GM10847 (cell line): ENCODE data around the gene PCSK2.

ENCODE experiments used
- POLR2A ChIP-seq: IDR thresholded peaks from 2 replicates; pipeline ENCODE4 v1.6.1; 2011; ENCODE audit not compliant: insufficient read length; ENCODE audit errors: extremely low read depth

Gene PCSK2

DNA sequence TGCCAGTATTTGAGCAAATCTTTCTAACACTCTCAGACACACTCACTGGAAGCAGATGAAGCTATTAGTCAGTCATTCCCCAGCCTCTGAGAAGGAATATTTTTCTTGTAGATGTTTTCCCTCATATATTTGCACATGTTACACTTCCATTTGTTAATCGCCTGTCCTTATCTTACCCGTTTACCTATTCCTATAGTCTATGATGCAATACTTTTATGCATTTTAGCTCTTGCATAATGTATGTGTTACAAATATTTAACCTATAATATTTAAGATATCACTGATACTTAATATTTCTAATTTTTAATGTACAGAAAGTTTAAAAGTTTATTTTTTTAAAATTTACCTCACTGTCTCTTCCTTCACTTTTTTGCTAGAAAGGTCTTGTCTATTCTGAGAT, 71.9 kb downstream of the PCSK2 start:
- TF ChIP-seq POLR2A: no peak

- no peak for TF ChIP-seq POLR2A
Measured at GRCh38 chr20:17300113-17300512, 73.3 kb downstream of the PCSK2 start.

GRCh38 chr20:17304774-17305173, 77.9 kb downstream of the PCSK2 start:
- TF ChIP-seq POLR2A: no peak

GRCh38 chr20:17306427-17306826, 79.6 kb downstream of the PCSK2 start:
- TF ChIP-seq POLR2A: no peak

DNA sequence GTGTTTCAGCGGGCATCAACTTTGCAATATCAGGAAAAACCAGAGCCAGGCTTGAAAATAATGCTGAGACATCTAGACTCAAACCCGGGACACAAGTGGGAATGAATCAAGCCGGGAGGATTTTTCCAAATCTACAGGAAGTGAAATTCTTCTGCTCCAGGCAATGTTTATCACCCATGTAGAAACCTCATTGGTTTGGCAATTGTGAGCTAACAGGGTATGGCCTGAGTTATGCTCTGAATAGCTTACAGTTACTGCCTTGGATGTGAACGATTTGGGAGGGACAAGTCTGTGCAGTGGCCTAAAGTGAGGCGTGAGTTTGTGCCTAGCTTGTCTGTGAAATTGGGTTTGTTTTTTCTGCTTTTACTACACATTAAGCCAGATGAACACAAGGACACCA, 87.4 kb downstream of the PCSK2 start:
- no peak for TF ChIP-seq POLR2A

DNA sequence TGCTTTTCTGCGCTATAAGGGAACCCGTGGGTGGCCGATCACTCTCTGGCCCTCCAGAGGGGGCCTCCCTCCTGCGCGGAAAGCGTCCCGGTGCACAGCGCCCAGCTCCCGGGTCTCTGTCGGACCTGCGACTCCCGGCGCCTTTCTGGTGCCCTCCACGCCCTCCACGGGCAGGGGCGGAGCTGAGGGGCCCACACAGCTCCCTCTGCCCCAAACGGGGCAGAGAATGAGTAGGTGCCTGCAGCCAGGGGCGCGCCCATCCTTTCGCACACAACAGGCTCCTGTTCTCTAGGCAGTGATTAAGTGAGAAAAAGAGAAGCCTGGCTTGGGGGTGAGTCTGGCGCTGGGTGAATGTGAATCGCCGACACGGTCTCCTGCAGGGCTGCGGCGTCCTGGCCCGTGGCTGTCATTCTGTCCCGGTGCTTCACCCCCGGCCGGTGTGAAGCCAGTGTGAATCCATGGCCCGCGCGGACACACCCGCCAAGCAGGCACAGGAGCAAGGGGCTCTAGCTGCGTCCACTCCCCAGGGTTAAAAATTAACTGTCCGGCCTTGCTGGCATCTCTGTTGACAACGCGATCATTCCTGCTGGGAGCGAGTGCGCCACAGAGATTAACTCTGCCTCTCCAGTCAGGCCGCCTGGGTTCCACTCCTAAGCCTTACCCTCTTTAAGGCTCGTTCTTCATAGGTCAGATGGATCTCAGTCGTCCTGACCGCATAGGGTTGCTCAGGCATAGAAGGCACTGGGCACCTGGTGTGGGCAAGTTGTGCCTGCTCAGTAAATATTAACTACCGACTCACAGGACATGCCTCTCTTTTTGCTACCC, 88.8 kb downstream of the PCSK2 start:
- no peak for TF ChIP-seq POLR2A

- TF ChIP-seq POLR2A: no peak
Measured at GRCh38 chr20:17316316-17317038, 89.6 kb downstream of the PCSK2 start.

DNA sequence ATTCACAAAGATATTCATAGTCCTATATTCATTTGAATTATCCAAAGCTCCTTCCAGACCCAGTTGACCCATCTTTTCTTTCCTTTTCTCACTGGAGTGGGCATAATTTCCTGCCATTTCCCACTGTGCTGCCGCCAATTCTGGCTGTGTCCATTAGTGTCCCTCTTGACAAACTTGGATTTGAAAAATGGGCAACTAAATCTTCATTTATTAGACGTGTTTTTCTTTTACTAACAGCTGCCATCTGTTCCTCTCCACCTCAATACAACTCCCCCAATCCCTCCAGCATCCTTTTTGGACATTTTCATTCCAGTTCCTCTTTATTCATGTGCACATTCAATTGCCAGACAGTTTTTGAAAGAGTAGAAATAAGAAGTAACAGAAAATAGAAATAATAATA, 90.5 kb downstream of the PCSK2 start:
- no peak for TF ChIP-seq POLR2A

DNA sequence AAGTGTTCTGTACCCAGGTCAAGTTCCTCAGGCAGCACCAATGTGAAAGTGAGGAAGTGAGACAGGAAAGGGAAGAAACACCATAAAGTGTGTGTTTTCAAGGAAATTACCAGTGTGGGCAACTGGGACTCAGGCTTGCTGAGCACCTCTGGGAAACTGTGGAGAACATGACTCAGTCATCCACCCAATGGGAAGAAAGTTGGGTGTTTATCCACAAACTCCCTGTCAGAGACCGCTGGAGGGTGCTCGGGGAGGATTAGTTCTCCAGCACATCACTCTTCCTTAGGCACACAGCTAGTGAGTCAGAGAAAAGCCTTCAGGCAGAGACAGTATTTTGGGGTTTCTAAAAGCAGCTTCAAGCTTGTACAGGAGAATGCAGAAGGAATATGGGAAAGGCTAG, 93.6 kb downstream of the PCSK2 start:
- TF ChIP-seq POLR2A: no peak

DNA sequence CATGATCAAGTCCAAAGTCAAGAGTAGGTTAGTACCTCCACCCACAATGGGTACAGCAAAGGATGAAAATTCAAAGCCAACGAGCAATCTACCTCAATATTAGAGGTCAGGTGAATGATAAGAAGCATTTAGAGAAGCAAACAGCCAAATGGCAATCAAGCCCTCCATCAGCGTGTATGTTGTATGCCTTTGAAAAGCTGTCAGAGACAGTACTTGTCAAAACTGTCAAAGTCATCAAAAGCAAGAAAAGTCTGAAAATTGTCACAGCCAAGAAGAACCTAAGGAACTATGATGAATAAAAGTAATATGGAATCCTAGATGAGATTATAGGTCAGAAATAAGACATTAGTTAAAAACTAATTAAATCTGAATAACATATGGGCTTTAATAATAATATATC, 99.3 kb downstream of the PCSK2 start:
- no peak for TF ChIP-seq POLR2A

DNA sequence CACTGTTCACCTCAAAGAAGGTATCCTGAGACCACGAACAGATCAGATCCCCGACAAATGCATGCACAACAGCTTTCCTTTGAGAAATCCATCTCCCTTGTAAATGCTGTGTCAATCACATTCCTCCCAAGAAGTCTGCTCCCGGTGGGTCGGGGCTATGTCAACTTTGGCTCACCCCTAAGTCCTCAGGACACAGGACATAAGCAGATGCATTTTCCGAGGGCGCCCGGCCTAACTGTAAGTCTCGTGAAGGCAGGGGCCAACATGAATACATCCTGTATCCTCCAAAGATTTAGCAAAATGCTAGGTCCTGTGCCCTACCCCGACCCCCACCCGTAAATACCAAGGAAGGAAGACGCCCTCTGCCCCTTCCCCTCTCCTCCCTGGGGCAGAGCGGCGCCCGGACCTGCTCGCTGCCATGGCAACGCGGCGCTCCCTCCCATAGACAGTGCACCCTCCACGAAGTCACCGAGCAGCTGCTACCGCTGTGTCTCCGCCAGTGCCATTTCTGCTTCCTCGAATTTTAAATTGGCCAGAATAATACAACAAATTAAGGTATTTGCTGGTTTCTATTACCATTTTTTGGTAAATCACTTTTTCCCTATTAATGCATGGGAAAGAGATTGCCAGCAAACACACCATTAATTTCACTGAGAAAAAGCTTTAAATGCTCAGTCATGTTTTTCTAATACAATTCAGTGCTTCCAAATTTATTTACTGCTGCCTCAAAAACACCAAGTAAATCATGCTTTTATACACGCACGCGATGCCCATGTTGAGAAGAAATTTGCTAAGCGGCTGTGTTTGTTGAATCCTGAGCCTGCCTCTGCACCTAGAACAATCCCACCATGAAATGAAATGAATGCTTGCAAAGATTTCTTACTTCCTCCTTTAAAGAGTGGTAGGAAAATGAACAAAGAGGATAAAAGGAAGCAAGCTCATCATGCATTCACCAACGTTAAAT, 100.6 kb downstream of the PCSK2 start:
- TF ChIP-seq POLR2A: no peak

DNA sequence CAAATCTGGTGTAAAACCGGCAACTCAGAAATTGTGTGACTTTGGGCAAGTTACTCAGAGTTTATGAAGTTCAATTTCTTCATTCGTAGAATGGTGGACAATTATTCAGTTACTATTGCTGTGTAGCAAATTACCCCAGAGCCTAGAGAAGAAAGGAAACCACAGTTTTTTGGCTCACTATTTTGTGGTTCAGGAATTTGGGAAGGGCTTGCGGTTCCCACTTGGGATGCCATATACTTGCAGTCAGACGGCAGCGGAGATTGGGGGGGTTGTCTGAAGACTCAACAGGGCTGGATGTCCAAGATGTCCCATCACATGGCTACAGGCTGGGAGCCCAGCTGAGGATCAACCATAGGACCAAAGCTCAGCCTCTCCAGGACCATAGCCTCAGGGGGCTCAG, 108.1 kb downstream of the PCSK2 start:
- no peak for TF ChIP-seq POLR2A

DNA sequence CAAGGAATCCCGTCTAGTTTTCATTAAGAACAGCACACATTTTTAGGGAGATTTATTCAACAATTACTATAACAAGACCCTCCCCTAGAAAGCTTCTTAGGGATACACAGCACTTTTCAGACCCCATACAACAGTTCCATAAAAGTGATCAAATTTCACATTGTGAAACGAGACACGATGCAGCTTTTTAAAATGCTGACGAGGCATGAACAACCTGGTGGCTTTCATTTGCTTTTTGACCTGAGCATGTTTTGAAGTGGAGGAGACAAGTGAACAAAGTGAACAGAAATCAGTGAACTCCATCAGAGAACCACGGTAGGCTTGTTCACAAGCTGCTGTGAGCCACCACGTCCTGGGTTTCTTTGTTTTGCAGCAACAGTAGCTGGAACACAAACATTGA, 112.2 kb downstream of the PCSK2 start:
- TF ChIP-seq POLR2A: no peak

DNA sequence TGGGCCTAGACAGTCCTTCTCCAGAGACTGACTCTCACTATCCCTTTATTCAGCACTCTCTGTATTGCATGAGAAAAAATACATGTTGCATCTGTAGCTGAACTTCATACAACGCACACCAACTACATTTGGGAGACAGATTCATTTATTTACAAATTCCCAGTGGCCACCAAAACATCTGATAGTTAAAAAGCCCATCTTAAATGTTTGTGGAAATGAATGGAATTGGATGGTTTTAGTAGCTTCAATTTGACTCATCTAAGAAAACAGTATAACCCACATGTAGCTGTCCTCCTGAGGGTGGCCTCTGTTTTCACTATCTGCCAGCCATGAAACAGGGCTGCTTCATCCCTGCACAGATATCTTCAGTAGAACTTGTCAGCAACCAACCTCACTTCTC, 116.3 kb downstream of the PCSK2 start:
- TF ChIP-seq POLR2A: no peak

DNA sequence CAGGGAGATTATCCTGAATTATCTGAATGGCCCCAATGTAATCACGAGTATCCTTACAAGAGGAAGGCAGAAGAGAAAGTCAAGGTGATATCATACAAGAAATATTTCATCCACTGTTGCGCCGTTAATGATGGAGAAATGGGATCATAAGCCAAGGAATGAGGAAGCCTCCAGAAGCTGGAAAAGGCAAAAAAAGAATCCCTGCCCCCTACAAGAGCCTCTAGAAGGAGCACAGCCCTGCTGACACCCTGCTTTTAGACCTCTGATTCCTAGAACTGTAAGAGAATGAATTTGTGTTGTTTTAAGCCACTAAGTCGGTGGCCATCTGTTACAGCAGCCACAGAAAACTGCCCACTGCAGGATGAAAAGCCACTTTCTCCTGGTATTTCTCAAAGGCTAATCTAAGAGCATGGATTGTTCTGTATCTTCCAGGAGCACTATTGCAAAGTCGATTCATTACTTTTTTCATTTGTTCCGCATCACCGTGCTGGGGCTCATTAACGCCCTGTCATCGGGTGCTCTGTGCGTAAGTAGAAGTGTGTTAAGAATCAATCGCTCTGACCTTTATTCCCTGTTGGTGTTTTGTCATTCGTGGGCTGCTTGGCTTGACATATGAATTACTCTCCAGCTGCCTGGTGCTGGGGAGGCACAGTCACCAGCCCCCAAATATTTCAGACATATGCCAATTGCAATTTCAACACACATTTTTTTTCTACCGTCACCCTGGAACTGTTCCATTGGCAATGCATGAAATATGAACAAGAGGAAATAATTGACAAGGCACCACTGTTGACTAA, 117.0 kb downstream of the PCSK2 start:
- no peak for TF ChIP-seq POLR2A
